Choroid plexus epithelial cell (primary cell): ENCODE measurements around the gene YTHDF2.
"Not testable (repeated sequence)": the region's sequence is repeated elsewhere in the genome, so short reads cannot be mapped to it uniquely, and the experiment has no call there.

ENCODE experiments used
- DNase-seq: peaks from one replicate; pipeline ENCODE4 v3.0.0-alpha.2; 2010; ENCODE audit warnings: low read depth
- H3K4me3 ChIP-seq: 2 replicates; pipeline ENCODE4 v1.5.1; 2011; ENCODE audit warnings: low read depth, mild to moderate bottlenecking, control low read depth, low read length, moderate library complexity
- TF ChIP-seq, protein P1 (sequence below): conservative IDR thresholded peaks from 2 replicates; pipeline ENCODE4 v1.5.1; 2011; ENCODE audit warnings: low read depth, mild to moderate bottlenecking, control low read depth, inconsistent platforms, low read length, moderate library complexity

Gene YTHDF2

DNA sequence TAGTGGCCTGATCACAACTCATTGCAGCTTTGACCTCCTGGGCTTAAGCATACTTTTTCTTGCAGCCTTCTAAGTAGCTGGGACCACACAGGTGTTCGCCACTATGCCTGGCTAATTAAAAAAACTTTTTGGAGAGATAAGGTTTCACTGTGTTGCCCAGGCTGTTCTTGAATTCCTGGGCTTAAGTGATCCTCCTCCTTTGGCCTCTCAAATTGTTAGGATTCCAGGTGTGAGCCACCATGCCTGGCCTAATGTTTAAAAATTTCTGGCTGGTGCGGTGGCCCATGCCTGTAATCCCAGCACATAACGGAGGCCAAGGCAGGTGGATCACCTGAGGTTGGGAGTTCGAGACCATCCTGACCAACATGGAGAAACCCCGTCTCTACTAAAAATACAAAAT, 24.4 kb downstream of the YTHDF2 start:
- TF ChIP-seq, protein P1, sequence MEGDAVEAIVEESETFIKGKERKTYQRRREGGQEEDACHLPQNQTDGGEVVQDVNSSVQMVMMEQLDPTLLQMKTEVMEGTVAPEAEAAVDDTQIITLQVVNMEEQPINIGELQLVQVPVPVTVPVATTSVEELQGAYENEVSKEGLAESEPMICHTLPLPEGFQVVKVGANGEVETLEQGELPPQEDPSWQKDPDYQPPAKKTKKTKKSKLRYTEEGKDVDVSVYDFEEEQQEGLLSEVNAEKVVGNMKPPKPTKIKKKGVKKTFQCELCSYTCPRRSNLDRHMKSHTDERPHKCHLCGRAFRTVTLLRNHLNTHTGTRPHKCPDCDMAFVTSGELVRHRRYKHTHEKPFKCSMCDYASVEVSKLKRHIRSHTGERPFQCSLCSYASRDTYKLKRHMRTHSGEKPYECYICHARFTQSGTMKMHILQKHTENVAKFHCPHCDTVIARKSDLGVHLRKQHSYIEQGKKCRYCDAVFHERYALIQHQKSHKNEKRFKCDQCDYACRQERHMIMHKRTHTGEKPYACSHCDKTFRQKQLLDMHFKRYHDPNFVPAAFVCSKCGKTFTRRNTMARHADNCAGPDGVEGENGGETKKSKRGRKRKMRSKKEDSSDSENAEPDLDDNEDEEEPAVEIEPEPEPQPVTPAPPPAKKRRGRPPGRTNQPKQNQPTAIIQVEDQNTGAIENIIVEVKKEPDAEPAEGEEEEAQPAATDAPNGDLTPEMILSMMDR: no peak
- DNase-seq: no peak

DNA sequence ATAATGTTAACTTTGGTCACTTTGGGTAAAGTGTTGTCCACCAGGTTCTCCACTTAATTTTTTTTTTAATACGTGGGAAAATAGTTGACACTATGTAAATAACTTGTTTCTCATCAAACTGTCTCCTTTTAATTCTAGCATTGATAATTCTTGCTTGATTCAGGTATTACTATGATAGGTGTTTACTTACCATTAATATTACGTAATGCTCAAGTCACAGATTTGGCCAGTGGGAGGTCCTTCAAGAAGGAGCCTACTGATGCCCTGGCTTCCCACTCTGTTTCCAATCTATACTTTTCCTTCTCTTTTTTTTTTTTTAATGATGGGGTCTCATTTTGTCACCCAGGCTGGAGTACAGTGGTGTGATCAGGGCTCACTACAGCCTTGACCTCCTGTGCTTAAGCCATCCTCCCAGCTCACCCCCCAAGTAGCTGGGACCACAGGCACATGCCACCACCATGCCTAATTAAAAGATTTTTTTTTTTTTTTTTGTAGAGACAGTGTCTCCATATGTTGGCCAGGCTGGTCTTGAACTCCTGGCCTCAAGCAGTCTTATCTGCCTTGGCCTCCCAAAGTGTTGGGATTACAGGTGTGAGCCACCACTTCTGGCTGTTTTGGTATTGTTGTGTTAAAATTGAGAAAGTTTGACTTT, 29.9 kb downstream of the YTHDF2 start:
- TF ChIP-seq, protein P1: no peak
- no peak for DNase-seq
- no peak overlapping the region for H3K4me3 ChIP-seq

More for the DNA sequence above, 24.4 kb downstream of the YTHDF2 start:
- no peak overlapping the region for H3K4me3 ChIP-seq

DNA sequence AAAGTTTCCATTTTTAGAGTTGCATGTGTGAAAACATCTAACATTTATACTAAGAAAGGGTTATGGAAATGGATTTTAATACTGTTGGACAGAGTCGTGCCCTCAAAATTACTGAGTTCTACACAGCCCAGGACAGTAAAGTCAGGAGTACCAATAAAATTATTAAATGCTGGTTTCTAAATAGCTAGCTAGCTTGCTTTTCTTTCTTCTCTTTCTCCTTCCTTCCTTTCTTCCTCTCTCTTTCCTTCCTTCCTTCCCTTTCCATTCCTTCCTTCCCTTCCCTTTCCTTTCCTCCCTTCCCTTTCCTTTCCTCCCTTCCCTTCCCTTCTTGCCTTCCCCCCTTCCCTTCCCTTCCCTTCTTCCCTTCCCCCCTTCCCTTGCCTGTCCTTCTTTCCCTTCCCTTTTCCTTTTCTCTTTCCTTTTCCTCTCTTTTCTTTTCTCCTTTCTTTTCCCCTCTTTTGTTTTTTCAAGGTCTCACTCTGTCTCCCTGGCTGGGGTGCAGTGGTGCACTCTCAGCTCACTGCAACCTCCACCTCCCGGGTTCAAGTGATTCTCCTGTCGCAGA, 33.9 kb downstream of the YTHDF2 start:
- H3K4me3 ChIP-seq: no peak overlapping the region
- DNase-seq: no peak
- TF ChIP-seq, protein P1: no peak

DNA sequence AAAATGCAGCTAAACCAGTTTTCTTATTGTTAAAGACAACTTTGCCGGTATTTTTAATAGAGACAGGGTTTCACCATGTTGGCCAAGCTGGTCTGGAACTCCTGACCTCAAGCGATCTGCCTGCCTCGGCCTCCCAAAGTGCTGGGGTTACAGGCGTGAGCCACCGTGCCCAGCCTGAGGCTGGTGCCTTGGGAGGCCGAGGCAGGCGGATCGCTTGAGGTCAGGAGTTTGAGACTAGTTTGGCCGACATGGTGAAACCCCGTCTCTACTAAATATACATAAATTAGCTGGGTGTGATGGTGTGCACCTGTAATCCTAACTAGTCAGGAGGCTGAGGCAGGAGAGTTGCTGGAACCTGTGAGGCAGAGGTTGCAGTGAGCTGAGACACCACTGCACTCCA, 35.2 kb downstream of the YTHDF2 start:
- not testable (repeated sequence) for H3K4me3 ChIP-seq, DNase-seq

DNA sequence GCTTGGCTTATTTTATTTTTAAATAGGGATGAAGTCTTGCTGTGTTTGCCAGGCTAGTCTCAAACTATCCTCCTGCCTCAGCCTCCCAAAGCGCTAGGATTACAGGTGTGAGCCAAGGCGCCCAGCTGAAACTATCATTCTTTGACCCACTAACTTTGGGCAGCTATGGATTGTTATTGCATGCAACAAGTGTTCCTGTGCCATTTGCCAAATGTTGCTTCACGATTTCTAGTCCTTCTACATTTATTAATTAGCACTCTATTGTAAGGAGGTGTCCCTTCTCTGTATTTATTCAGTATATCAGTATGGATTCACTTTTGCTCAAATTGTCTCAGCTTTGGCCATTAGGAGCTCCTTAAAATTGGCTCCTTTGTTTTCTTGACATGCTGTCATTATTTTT, 36.4 kb downstream of the YTHDF2 start:
- DNase-seq: no peak
- no peak overlapping the region for H3K4me3 ChIP-seq
- TF ChIP-seq, protein P1: no peak

DNA sequence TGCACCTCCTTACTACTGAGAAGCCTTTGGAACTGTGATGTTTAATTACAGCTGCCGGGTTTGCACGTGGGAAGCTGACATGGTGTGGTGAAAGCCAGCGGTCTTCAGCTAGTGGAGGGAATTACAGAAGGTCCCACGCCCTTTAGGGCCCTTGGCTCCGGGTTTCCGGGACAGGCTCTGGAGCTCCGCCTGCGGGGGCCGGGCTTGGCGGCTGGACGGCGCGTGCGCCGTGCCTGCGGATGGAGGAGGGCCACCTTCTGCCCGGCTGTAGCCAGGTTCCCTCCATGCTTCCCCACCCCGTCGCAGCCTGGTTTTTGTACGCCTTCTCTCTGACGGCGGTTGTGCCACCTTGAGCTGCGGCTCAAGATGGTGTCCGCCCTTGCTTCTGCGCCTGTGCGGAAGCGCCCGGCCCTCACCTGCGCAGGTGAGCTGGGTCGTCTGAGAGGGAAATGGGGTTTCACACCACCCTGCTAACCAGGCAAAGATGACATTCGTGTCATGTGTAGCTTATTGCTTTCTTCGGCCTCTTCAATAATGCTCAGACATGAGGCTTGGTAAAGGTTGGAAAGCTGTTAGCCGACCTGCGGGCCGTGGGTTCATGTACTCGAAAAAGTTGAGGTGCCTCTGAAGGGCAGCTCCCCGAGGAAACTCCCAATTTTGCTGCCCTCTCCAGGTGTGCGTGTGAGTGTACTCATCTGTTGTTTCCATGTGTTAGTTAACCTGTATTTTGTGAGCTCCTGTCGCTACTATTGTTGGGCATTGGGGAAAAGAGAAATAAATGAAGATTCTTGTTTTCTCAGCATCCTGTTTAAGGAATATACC, 38.6 kb downstream of the YTHDF2 start:
- peak; percentile 78 for DNase-seq
- peak overlapping the region; percentile 51 for H3K4me3 ChIP-seq
- TF ChIP-seq, protein P1: no peak

DNA sequence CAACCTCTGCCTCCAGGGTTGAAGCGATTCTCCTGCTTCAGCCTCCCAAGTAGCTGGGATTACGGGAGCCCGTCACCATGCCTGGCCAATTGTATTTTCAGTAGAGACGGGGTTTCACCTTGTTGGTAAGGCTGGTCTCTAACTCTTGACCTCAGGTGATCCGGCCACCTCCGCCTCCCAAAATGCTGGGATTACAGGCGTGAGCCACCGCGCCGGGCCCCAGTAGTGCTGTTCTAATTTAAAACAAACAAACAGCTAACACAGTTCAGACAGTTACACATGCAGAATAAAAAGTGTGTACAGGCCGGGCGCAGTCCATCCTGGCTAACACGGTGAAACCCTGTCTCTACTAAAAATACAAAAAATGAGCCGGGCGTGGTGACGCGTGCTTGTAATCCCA, 39.6 kb downstream of the YTHDF2 start:
- no peak overlapping the region for H3K4me3 ChIP-seq
- TF ChIP-seq, protein P1: no peak
- DNase-seq: no peak
